ENCODE data around the gene KRTAP5-3.

DNA sequence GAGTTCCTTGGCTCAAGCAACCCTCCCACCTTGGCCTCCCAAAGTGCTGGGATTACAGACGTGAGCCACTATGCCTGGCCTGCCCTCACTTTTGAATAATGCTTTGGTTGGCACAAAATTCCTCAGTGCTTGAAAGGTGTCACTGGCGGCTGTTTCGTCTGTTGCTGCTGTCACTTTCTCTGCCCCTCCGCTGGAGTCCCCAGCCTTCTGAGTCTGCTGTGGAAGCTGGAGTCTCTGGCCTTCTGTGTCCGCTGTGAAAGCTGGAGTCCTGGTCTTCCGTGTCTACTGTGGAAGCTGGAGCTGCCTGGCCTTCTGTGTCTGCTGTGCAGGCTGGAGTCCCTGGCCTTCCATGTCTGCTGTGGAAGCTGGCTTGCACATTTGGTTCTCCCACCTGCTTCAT is 18.3 kb downstream of the KRTAP5-3 start:
- TF ChIP-seq SMARCB1 (IDR thresholded peaks at IDR 0.05; ENCODE audit: insufficient read length, low read depth), result no peak
- no peak for TF ChIP-seq MYBL2 (IDR thresholded peaks at IDR 0.05; ENCODE audit: low read depth)
- no peak for TF ChIP-seq MYBL2 (CRISPR knock-in tag; IDR thresholded peaks at IDR 0.05; ENCODE audit: borderline replicate concordance)
- no peak for TF ChIP-seq JUND (IDR thresholded peaks at IDR 0.05; ENCODE audit: borderline replicate concordance, low read depth, low read length)
- TF ChIP-seq JUND (tag; IDR thresholded peaks at IDR 0.05; ENCODE audit: borderline replicate concordance, low read depth, low read length), result no peak
- no peak for TF ChIP-seq ELF1 (tag; IDR thresholded peaks at IDR 0.05)

Data from K562 (cell line).